Measurements from ENCODE around the gene SNURF. TPM values are rescaled to one million over a fixed set of nuclear protein-coding genes. Genes with fewer than 3 reads are reported as not detected.
A peak's percentile ranks its signal among the peaks of the same experiment; 100 is the strongest.
"Not testable (repeated sequence)": the region's sequence is repeated elsewhere in the genome, so short reads cannot be mapped to it uniquely, and the experiment has no call there.

Gene SNURF
- total RNA-seq, 8 experiments from 2014 or later = 5.6 to 20.2 (median 11.4) TPM

GRCh38 chr15:24944954-24945353, 9.8 kb upstream of the SNURF start:
- 0 to 100% (median 40%) methylated on average over 1 of the region's 1 CpG; no CpG with 5 or more reads in 5 of the 10 experiments for WGBS, 10 experiments
- ATAC-seq (replicated peaks in 6 of 8) = no peak
- Histone ChIP-seq H3K4me1 (replicated peaks in 1 of 2) (no peaks in the 10 kb centered on the region), H3K4me3 (no peak overlapping the region), H3K27ac (no peak overlapping the region)
- in situ Hi-C loops (cut with MboI; ENCODE audit: low pct_unique_long_range_greater_than_20kb in 2 of 9, low sequenced_read_pairs in 9 of 9, unreplicated experiment in 9 of 9) = no loop called here

- in situ Hi-C loops (cut with MboI; ENCODE audit: low pct_unique_long_range_greater_than_20kb in 2 of 9, low sequenced_read_pairs in 9 of 9, unreplicated experiment in 9 of 9) = no loop called here
- Histone ChIP-seq H3K4me3 (no peak overlapping the region), H3K27ac (no peak overlapping the region), H3K4me1 (replicated peaks in 1 of 2) (no peaks in the 10 kb centered on the region)
- WGBS, 10 experiments = 9 to 100% methylated on average over 1 of the region's 1 CpG; no CpG with 5 or more reads in 8 of the 10 experiments
- ATAC-seq (replicated peaks in 6 of 8) = no peak
Observed at GRCh38 chr15:24945711-24946110, 9.1 kb upstream of the SNURF start.

GRCh38 chr15:24948495-24948894, 6.3 kb upstream of the SNURF start:
- H3K4me3 ChIP-seq = no peak overlapping the region
- no peak overlapping the region for H3K27ac ChIP-seq
- no peaks in the 10 kb centered on the region for H3K4me1 ChIP-seq (replicated peaks in 1 of 2)
- WGBS, 10 experiments = 0 to 100% (median 42%) methylated on average over 1 to 3 of the region's 3 CpGs
- in situ Hi-C loops (cut with MboI; ENCODE audit: low pct_unique_long_range_greater_than_20kb in 2 of 9, low sequenced_read_pairs in 9 of 9, unreplicated experiment in 9 of 9) = no loop called here
- ATAC-seq (replicated peaks in 6 of 8) = no peak

GRCh38 chr15:24955531-24955921, 739 bp downstream of the SNURF start:
- WGBS, 10 experiments = 30 to 47% (median 35%) methylated on average over 2 to 7 of the region's 31 CpGs; no CpG with 5 or more reads in 6 of the 10 experiments
- in situ Hi-C loops (cut with MboI; ENCODE audit: low pct_unique_long_range_greater_than_20kb in 2 of 9, low sequenced_read_pairs in 9 of 9, unreplicated experiment in 9 of 9) = no loop called here
- Histone ChIP-seq H3K4me3 (peak overlapping the region; percentile 50 to 79 (median 63)), H3K27ac (peak overlapping the region; percentile 91), H3K4me1 (replicated peaks in 1 of 2) (peaks cover 0 to 3% of the 10 kb centered on the region in 2 donors)
- ATAC-seq (replicated peaks in 6 of 8) = peak in 5 of 8 experiments; percentile 2 to 14 (median 11)

GRCh38 chr15:24956111-24956838, 1.5 kb downstream of the SNURF start:
- in situ Hi-C loops (cut with MboI; ENCODE audit: low pct_unique_long_range_greater_than_20kb in 2 of 9, low sequenced_read_pairs in 9 of 9, unreplicated experiment in 9 of 9) = no loop called here
- Histone ChIP-seq H3K27ac (peak overlapping the region; percentile 91), H3K4me1 (replicated peaks in 1 of 2) (peaks cover 0 to 3% of the 10 kb centered on the region in 2 donors), H3K4me3 (peak overlapping the region; percentile 50 to 79 (median 63))
- 0 to 50% (median 14%) methylated on average over 1 to 5 of the region's 28 CpGs; no CpG with 5 or more reads in 5 of the 10 experiments for WGBS, 10 experiments
- peak; percentile 63 to 85 (median 84) for ATAC-seq (replicated peaks in 6 of 8)

GRCh38 chr15:24957691-24958090, 2.9 kb downstream of the SNURF start:
- WGBS, 10 experiments = 36 to 90% (median 73%) methylated on average over 1 to 2 of the region's 2 CpGs; no CpG with 5 or more reads in 4 of the 10 experiments
- peak overlapping the region in 4 of 5 donors; percentile 50 to 79 (median 63) for H3K4me3 ChIP-seq
- in situ Hi-C loops (cut with MboI; ENCODE audit: low pct_unique_long_range_greater_than_20kb in 2 of 9, low sequenced_read_pairs in 9 of 9, unreplicated experiment in 9 of 9) = no loop called here
- peaks cover 0 to 3% of the 10 kb centered on the region in 2 donors for H3K4me1 ChIP-seq (replicated peaks in 1 of 2)
- H3K27ac ChIP-seq = no peak overlapping the region
- no peak for ATAC-seq (replicated peaks in 6 of 8)

GRCh38 chr15:24961967-24962366, 7.2 kb downstream of the SNURF start:
- Histone ChIP-seq H3K4me3 (no peak overlapping the region), H3K4me1 (replicated peaks in 1 of 2) (no peaks in the 10 kb centered on the region), H3K27ac (no peak overlapping the region)
- in situ Hi-C loops (cut with MboI; ENCODE audit: low pct_unique_long_range_greater_than_20kb in 2 of 9, low sequenced_read_pairs in 9 of 9, unreplicated experiment in 9 of 9) = no loop called here
- ATAC-seq (replicated peaks in 6 of 8) = no peak
- WGBS, 10 experiments = 60 to 100% (median 75%) methylated on average over 1 to 4 of the region's 4 CpGs; no CpG with 5 or more reads in 2 of the 10 experiments

GRCh38 chr15:24962880-24963279, 8.1 kb downstream of the SNURF start:
- 50 to 100% (median 87%) methylated on average over 2 to 4 of the region's 4 CpGs for WGBS, 10 experiments
- in situ Hi-C loops (cut with MboI; ENCODE audit: low pct_unique_long_range_greater_than_20kb in 2 of 9, low sequenced_read_pairs in 9 of 9, unreplicated experiment in 9 of 9) = no loop called here
- Histone ChIP-seq H3K4me1 (replicated peaks in 1 of 2) (no peaks in the 10 kb centered on the region), H3K27ac (no peak overlapping the region), H3K4me3 (no peak overlapping the region)
- ATAC-seq (replicated peaks in 6 of 8) = no peak

- ATAC-seq (replicated peaks in 6 of 8) = no peak
- no peak overlapping the region for H3K27ac ChIP-seq
- 40 to 79% (median 65%) methylated on average over 1 to 4 of the region's 4 CpGs; no CpG with 5 or more reads in 2 of the 10 experiments for WGBS, 10 experiments
- H3K4me1 ChIP-seq (replicated peaks in 1 of 2) = no peaks in the 10 kb centered on the region
- in situ Hi-C loops (cut with MboI; ENCODE audit: low pct_unique_long_range_greater_than_20kb in 2 of 9, low sequenced_read_pairs in 9 of 9, unreplicated experiment in 9 of 9) = no loop called here
- no peak overlapping the region for H3K4me3 ChIP-seq
Observed at GRCh38 chr15:24966364-24967103, 11.7 kb downstream of the SNURF start.

- no peak for ATAC-seq (replicated peaks in 6 of 8)
- H3K4me3 ChIP-seq = no peak overlapping the region
- 25 to 93% (median 57%) methylated on average over 1 to 3 of the region's 3 CpGs for WGBS, 10 experiments
- H3K4me1 ChIP-seq (replicated peaks in 1 of 2) = no peaks in the 10 kb centered on the region
- in situ Hi-C loops (cut with MboI; ENCODE audit: low pct_unique_long_range_greater_than_20kb in 2 of 9, low sequenced_read_pairs in 9 of 9, unreplicated experiment in 9 of 9) = no loop called here
- H3K27ac ChIP-seq = no peak overlapping the region
Observed at GRCh38 chr15:24971052-24971451, 16.3 kb downstream of the SNURF start.

GRCh38 chr15:24971772-24972171, 17.0 kb downstream of the SNURF start:
- H3K4me3 ChIP-seq = no peak overlapping the region
- ATAC-seq (replicated peaks in 6 of 8) = no peak
- no peak overlapping the region for H3K27ac ChIP-seq
- 20 to 100% (median 72%) methylated on average over 1 to 8 of the region's 8 CpGs; no CpG with 5 or more reads in 2 of the 10 experiments for WGBS, 10 experiments
- H3K4me1 ChIP-seq (replicated peaks in 1 of 2) = no peaks in the 10 kb centered on the region
- in situ Hi-C loops (cut with MboI; ENCODE audit: low pct_unique_long_range_greater_than_20kb in 2 of 9, low sequenced_read_pairs in 9 of 9, unreplicated experiment in 9 of 9) = no loop called here

GRCh38 chr15:24972707-24973106, 17.9 kb downstream of the SNURF start:
- H3K27ac ChIP-seq; in situ Hi-C loops (cut with MboI; ENCODE audit: low pct_unique_long_range_greater_than_20kb in 2 of 9, low sequenced_read_pairs in 9 of 9, unreplicated experiment in 9 of 9): not testable (repeated sequence)

GRCh38 chr15:24976932-24977331, 22.1 kb downstream of the SNURF start:
- Histone ChIP-seq H3K4me1 (replicated peaks in 1 of 2) (no peaks in the 10 kb centered on the region), H3K27ac (no peak overlapping the region), H3K4me3 (no peak overlapping the region)
- no peak for ATAC-seq (replicated peaks in 6 of 8)
- 0 to 100% (median 89%) methylated on average over 1 to 3 of the region's 3 CpGs; no CpG with 5 or more reads in 4 of the 10 experiments for WGBS, 10 experiments
- in situ Hi-C loops (cut with MboI; ENCODE audit: low pct_unique_long_range_greater_than_20kb in 2 of 9, low sequenced_read_pairs in 9 of 9, unreplicated experiment in 9 of 9) = no loop called here

More at GRCh38 chr15:24972707-24973106, 17.9 kb downstream of the SNURF start:
- not testable (repeated sequence) for ATAC-seq (replicated peaks in 6 of 8); H3K4me3 ChIP-seq; H3K4me1 ChIP-seq (replicated peaks in 1 of 2)
- 47 to 100% (median 82%) methylated on average over 2 to 5 of the region's 5 CpGs; no CpG with 5 or more reads in 2 of the 10 experiments for WGBS, 10 experiments

All from motor neuron (in vitro differentiated cells).